AG08396 (cell line): ENCODE results near the gene CPNE7.

ENCODE experiments used
- DNase-seq: peaks from one replicate; pipeline ENCODE4 v3.0.0; 2012; ENCODE audit warnings: low spot score, mixed read lengths

Gene CPNE7

DNA sequence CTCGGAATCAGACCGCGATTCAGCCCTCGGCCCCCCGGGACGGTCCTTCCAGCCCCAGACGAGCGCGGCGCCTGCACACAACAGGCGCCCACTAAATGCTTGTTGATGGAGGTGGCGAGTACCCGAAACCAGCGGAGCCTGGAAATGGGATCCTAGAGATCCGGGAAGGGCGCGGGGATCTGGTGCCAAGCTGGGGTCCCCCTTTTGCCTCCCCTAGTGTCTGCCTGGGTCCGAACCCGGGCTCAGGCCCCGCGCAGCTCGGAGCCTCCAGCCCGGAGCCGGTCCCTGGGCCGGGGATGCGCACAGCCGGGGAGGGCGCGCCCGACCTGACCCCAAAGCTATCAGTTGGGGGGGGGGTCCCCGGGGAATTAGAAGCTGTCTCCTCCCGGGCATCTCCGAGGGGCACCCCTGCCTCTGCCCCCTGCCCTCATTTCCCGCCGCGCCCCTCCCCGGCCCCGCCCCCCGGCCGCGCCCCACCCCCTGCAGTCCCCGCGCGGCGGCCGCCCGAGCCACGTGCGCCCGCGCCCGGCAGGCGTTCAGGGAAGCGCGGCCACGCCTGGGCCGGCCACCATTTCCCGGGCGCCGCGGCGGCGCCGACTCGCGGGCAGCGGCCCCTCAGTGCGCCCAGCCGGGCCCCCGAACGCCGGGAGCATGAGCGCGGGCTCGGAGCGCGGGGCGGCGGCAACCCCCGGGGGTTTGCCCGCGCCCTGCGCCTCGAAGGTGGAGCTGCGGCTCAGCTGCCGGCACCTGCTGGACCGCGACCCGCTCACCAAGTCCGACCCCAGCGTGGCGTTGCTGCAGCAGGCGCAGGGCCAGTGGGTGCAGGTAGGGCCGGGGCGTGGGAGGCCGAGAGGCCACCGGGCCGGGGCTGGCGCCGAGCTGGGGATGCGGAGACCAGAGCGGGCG lies at the start of gene CPNE7:
TSS of gene CPNE7 (plus strand) at position 512 of the 906 bp plus-strand sequence. CDS start at position 652, 140 bp downstream.
- DNase-seq: peak; percentile 74

DNA sequence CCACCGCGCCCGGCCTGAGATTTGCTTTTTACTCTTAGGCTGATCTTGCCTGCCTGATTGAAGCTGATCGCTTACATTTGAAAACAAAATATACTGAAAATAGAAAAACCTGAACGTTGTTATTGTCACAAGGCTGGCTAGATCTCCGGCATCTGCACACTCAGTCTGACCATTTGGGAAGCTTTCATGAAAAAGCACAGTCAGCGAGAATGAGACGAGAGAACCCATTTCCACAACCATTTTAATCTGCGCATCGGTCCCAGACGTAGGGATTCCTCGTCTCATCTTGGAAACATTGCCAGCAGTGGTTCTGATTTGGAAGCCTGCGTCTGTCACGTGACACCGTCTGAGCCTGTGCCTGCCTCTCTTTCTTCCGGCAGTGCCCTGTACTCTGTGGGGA lies 46.5 kb upstream of the CPNE7 start:
- DNase-seq: no peak

DNA sequence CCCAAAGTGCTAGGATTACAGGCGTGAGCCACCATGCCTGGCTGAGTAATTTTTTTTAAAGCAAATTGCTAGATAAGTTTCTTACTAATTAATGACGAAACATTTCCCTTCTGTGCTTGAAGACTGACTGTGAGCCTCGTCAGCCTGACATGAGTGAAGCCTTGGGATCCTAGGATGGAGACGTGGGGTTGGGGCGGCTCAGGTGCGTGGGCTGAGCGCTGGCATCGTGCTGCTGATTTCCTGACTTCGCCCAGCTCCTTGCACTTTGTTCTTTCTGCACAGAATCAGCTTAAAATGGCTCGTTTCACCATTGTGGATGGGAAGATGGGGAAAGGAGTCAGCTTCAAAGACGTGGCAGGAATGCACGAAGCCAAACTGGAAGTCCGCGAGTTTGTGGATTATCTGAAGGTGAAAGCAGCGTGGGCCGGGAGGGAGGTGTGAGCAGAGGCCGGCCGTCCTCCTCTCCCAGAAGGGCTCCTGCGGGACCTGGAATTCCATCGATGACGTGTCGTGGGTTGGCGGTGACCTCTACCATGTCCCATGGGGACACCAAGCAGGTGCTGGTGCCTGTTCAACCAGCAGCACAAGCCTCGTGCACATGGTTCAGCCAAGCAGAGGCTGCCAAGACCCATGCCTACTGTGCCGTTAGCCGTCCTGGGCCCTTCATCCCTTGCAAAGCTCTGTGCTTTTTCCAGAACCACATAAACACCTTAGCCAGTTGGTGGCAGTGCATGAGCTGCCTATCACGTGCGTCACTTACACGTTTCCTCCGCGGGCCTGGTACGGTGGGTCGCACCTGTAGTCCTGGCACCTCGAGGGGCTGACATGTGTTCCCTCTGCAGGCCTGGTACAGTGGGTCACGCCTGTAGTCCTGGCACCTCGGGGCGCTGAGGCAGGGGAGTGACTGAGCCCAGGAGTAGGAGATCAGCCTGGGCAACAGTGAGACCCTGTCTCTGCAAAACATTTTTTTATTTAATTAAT lies 44.9 kb upstream of the CPNE7 start:
- no peak for DNase-seq

GRCh38 chr16:89531821-89532526 lies 43.6 kb upstream of the CPNE7 start:
- DNase-seq: no peak

- no peak for DNase-seq
Measured at GRCh38 chr16:89534252-89534756, 41.3 kb upstream of the CPNE7 start.

DNA sequence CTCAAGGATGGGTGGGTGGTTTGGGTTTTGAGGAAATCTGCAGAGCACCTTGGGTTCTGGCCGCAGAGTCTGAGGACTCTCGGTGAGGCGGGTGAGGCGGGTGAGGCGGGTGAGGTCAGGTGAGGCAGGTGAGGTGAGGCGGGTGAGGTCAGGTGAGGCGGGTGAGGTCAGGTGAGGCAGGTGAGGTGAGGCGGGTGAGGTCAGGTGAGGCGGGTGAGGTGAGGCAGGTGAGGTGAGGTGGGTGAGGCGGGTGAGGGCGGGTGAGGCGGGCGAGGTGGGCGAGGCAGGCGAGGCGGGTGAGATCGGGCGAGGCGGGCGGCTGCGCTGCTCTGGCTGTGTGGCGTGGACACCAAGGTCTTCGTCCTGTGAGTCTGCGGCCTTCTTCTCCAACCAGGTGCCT lies 39.2 kb upstream of the CPNE7 start:
- no peak for DNase-seq

- no peak for DNase-seq
Measured at GRCh38 chr16:89536886-89537548, 38.5 kb upstream of the CPNE7 start.

- DNase-seq: no peak
Measured at GRCh38 chr16:89537549-89537925, 38.0 kb upstream of the CPNE7 start.

DNA sequence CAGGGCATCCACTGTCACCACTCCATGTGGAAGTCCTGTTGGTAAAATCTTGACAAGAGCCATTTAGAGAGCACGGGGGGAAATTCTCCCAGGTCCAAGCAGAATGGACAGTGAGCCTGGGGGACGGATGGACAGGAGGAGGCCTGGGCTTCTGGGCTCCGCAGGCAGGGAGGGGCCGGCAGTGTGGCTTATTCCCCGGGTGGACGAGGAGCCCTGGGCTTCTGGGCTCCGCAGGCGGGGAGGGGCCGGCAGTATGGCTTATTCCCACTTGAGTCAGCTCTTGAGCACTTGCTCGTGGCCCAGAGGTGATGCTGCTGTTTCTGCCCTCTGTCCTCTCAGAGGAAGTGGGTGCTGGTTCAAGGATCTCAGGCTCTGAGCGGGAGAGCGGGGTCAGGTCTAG lies 37.3 kb upstream of the CPNE7 start:
- no peak for DNase-seq

DNA sequence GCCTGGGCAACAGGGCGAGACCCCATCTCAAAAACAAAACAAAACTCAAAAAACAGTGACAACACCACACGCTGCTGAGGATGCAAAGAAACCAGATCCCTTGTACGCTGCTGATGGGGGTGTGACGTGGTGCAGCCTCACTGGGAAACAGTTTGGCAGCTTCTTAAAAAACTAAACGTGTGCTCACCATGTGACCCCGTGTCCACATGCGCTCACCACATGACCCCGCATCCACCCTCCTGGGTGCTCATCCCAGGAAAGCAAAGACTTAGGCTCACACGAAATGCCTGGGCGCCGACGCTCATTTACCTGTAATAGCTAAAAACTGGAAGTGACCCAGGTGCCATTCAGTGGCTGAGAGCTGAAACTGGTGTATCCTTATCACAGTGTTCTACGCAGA lies 35.0 kb upstream of the CPNE7 start:
- no peak for DNase-seq

GRCh38 chr16:89541792-89542191 lies 33.8 kb upstream of the CPNE7 start:
- no peak for DNase-seq

DNA sequence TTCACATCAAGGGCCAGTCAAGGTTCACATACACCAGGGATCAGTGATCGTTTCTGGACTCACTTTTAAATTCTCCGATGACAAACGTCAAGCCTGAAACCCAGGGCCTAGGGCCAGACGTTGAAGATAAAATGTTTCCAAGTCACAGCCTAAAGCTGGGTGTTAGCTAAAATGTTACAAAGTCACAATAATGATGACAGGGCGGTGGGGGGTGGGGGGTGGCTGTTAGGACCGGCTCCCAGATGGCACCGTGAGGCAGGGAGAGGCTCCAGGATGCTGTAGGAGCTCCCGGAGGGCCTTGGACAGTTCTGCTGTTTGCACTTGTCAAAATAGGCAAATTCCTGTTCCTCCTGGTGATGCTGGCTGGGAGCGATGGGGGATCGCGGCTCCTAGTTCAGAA lies 31.4 kb upstream of the CPNE7 start:
- DNase-seq: no peak

DNA sequence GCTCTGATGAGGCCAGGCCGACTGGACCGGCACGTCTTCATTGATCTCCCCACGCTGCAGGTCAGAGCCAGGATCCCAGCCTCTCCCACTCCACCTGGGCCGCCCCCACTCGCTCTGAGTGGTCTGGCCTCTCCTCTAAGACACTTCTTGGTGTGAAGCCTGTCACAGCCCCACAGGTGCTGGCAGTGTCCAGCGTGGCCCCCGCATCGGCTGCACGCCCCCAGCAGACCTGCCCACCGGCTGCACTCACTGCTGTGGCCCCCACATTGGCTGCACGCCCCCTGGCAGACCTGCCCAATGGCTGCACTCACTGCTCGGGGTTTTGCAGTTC lies 30.9 kb upstream of the CPNE7 start:
- no peak for DNase-seq

GRCh38 chr16:89545044-89545830 lies 30.3 kb upstream of the CPNE7 start:
- DNase-seq: no peak

GRCh38 chr16:89545831-89546574 lies 29.6 kb upstream of the CPNE7 start:
- DNase-seq: no peak

- no peak for DNase-seq
Measured at GRCh38 chr16:89546781-89547180, 28.8 kb upstream of the CPNE7 start.

DNA sequence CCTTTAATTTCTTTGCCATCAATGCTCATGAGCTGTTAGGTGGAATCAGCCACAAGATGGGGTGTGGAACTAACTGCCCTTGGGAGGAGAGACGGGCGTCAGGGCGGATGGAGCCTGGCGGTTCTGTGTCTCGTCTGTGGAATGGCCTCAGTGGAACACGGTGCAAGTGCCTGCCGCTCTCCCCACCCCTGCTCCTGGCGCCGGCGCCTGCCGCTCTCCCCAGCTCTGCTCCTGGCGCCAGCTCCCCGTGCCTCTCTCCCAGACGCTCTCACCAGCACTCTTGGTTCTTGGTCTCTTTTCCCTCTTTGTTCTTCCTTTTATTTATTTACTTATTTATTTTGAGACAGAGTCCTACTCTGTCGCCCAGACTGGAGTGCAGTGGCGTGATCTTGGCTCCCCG lies 28.3 kb upstream of the CPNE7 start:
- no peak for DNase-seq

DNA sequence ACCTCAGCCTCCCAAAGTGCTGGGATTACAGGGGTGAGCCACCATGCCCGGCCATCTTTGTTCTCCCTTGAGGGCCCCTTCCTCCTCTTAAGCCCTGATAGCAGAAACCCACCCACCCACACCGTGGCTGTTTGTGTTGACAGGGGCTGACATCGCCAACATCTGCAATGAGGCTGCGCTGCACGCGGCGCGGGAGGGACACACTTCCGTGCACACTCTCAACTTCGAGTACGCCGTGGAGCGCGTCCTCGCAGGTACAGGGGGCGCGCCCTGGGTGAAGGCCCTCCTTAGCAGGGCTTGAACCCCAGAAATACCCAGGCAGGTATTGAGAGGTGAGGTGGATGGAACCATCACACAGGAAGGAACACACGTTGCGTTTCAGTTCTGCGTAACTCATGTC lies 27.7 kb upstream of the CPNE7 start:
- DNase-seq: no peak

- DNase-seq: no peak
Measured at GRCh38 chr16:89548344-89549006, 27.1 kb upstream of the CPNE7 start.
